Fibroblast of peridontal ligament (primary cell): ENCODE results near the gene BRINP1.

Experiments
- DNase-seq: peaks from one replicate; pipeline ENCODE4 v3.0.0-alpha.2; 2010; ENCODE audit errors: extremely low read depth

BRINP1 gene

DNA sequence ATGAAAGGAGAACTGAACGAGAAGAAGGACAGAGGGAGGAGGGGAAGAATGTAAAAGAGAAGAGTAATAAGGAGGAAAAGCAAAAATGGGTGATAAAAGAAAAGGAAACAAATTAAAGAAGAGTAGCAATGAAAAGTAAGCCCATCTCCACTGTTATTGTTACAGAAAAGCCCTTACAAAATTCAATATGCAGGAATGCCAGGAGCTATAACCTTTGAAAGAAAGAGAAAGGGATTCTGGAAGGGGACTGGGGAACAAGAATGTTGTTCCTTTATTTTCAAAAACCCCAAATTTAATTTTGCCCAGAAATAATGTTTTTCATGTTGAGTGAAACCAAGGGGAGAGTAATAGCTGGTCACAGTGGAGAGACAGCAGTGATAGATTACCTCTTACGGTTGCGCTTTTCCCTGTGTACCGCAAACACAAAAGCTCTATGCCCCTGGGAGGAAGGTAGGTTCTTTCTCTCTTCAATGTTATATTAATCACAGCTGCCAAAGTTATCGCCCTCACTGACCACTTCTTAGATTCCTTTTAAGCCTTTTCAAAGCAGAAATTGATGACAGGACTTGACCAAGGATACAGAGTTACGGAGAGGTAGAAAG lies 86.7 kb downstream of the BRINP1 start:
- DNase-seq = no peak

DNA sequence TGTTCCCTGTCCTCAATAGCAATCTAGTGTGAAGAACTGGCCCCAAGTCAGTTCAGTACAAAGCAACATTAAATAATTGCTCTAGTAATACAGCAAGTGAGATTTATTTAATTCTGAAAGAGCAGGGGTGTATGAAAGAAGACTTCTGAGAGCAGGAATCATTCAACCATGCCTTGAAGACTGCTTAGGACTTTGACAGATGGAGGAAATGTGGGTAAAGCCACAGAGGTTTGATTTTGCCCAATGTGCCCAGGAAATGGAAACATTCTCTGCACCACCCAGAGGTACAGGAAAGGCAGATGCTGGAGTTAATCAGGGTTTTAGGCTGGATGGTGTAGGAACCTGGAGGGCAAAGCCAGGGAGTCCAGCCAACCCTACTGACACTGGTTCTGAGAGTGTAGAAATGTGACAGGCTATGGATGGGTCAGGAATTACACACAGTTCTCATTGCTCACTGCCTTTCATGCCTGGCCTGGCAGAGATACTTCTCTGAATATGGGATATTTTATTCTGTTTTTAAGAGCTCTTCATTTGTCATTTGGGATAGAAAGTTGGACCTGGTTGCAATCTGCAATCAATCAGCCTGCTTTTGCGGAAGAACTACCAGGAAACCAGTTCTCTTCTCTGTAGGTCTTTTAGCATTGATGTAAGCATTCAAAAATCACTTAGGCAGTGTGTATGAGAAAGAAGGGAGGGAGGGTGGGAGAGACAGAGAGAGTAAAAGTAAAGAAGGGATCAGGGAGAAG lies 88.3 kb downstream of the BRINP1 start:
- DNase-seq = no peak

DNA sequence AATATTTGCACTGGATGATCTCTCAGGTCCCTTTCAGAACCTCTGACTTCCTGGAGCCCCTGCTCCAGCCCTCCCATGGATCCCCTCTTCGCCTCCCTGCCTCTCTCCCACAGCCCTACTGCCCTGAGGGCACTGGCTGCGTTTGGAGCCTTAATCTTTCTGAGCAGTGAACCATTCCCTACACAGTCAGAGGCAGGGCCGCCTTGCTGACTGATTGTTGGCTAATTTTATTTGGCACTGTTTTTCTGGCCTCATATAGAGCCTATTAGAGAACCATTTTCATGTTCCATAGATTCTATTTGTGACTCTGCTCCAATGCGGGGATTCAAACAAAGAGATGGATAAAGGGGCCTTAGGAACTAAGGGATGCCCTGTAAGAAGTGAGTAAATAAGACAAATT lies 91.1 kb downstream of the BRINP1 start:
- no peak for DNase-seq

DNA sequence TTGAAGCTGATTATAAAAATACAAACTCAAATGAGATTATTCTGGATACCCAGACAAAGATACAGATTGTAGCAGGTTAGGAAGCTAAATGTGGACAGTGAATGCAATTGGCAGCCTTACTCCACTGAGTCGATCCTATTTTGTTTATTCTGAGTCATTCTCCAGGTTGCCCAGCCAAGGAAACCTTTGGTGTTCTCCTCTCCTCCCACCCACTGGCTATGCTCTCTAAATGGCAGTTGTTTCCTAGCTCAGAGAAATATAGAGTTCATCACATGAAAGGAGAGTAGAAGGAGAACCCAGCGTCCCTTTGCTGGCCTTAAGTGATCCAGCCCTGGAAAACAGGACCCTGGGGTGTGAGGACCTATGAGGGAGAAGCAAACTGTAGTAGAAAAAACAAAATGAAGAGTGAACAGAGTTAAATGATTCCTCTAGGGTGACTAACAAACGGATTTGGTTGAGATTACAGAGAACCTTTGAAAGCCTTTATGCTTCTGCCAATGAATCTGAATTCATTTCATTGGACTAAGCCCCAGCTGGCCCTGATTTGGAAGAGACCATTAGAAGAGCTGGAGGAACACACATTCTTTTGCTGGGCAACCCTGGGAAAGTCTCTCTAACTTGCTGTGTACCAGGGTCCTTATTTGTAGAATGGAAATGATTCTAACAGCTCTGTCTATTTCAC lies 95.1 kb downstream of the BRINP1 start:
- no peak for DNase-seq

DNA sequence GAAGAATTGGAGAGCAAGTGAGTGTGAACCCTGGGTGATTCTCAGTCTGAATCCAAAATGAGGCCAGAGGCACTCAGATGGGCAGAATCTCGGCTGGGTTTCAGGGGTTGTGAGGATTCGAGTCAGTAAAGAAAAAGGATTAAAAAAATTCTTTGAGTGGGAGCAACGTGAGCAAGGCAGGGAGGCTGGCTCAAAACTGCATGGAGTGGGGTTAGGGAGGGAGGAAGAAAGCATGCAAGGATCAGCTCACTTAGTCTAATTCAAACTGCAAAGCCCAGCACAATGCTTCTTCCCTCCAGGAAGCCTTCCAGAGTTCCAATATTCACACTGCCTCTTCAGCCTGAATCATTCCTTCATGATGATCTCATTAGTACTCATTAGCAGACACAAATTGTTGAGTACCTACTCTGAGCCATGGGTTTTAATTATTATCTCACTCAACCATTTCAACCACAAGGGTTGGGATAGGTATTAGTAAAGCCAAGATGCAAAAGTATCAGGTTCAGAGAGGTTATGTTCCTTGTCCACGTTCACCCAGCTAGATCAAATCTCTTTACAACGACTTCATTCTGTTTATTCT lies 95.8 kb downstream of the BRINP1 start:
- DNase-seq = no peak

DNA sequence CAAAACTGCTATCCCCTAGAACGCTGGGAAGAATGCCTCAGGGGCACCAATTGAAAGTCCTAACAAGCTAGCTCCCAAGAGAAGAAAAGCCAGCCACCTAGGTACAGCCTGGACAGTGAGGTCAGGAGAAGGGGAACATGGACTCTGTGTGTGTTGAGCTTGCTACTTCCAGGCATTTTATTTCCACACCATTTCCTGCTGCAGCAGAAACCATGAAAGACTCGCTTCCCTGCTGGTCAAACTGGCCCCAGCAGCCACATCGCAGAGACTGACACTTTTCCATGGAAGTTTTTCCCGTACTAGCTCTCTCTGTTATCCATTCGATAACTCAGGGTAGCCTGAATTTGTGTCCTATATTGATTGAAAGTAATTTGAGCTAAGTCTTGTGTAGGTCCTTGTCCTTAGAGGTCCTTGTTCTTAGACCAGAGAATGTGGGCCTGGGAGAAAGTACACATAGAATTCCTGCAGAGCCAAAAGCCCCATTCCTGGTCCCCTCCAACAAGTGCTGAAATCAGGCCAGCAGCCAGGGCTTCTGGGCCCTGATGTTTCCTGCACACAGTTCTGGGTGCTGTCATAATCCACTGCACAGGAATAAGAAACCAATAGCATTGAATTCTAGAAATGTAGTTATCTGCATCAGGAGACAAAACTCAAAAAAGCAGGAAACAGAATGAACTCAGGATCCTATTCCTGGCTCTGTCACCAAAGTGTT lies 96.6 kb downstream of the BRINP1 start:
- no peak for DNase-seq

DNA sequence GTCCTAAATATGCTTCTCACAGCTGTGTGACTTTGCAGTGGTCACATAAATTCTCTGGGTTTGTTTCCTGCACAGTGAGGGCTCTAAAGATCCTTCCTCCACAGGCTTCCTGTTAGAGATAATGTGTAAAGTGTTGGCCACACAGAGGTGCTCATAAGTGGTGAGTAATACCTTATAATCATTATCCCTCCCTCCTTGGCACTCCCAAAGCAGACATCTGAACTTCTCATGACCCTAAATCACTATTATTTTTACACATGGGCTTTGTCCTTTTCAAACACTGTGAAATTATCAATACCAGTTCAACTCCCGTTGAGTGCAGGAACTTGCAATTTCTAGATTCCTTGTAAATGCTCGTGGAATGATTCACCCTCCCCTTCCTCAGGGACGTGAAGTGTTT lies 100.2 kb downstream of the BRINP1 start:
- no peak for DNase-seq

DNA sequence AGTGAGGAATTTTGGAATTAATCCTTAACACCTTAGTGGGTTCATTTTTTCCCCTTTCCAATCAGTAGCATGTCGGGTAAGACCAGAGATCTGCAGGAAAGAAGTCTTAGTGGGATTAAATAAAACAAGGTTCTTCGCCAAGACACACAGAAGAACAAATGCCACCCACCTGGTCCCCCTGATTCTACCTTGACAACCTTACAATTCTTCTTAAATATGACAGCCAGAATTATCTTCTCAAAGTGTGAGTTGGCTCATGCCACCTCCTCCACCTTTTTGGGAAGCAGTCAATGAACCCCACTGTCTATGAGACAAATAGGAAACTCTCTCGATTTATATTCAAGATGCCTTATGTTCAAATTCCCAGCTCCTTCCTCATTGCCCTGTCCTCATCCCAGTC lies 105.1 kb downstream of the BRINP1 start:
- no peak for DNase-seq

DNA sequence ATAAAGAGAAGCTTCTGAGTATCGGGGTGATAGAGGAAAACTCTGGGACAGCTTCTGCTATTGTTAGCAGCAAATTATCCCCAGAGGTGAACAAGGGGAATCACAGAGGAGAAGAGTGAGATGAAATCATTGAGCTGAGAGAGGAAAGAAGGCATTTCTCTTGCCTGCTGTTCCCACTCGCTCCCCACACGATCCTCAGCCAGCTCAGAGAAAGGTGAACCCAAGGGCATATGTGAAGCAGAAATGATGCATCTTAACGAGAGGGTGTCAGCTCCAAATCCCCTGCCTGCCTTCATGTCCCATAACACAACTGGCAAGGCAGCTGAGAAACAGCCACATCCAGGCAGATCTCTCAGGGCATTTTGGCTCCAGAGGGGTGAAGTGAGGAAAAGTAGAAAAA lies 111.6 kb downstream of the BRINP1 start:
- no peak for DNase-seq

DNA sequence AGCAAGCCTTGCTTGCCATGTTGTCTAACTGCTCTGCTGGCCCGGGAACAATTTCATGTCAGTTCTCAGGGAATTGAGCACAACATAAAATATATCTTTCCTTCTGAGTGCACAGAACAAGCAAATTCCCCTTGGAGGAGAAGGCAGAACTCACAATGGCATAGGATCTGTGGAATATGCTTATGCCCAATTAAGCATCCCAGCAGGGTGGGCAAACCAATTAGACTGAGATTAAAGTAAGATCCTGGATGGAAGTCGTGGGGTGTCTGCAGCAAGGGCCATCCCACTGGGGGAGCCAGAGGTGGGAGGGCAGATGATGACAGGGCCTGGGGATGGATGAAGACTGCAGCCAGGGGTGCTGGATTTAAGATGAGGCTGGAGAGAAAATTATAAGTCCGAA lies 114.1 kb downstream of the BRINP1 start:
- DNase-seq = no peak

DNA sequence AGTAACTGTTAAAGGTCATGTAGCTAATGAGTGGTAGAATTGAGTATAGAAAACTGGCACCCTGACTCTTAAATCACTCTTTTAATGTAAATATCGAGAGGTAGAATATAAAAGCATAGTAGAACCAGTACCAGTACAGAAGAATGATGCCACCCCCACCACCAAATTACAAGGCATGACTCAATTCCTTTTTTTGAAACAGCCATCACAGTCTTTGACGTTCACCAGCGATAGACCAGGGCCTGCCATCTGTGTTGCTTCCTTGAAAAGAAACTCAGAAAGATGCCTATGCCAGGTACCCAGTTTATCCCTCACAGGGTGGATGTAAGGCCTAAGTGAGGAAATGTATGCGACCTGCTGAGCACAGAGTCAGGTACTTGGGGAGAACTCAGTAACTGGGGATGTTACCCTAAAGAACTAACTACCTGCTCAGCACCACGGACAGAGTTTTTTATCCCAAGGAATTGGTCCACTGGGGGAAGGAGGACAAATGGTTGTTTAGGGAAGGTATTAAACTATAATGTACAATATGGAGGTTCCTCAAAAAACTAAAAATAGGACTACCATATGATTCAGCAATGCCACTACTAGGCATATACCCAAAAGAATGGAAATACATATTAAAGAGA lies 116.5 kb downstream of the BRINP1 start:
- no peak for DNase-seq

DNA sequence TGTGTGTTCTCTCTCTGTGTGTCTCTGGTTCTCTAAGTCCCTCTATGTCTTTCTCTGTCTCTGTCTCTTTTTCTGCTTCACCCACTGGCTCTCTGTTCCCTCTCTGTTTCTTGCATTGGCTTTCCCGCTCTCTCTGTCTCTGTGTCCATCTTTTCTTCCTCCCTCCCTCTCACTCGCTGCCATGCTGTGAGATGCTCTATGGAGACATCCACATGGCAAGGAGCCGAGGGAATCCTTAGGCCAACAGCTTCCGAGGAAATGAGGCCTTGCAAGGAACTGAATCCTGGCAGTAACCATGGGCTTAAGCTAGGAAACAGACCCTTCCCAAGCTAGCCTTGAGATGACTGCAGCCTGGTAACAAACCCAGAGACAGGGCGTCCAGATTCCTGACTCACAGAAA lies 117.3 kb downstream of the BRINP1 start:
- DNase-seq = no peak

DNA sequence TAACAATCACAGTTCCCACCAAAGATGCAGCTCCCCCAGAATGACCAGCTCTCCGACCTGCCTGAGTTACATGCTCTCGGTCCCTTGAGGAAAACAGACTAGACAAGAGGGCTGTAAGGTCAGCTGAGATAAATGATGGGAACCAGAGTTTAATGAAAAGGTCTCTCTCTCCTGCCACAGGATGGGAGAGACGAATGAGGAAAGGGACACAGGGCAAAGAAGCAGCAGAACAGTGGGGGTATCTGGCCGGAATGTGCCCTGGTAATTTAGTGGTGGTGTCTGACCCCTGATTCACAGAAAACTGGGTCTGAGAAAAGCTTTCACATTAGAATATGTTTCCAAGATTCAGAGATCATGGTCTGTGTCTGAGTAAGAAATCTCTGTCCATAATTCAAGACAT lies 118.5 kb downstream of the BRINP1 start:
- DNase-seq = no peak

DNA sequence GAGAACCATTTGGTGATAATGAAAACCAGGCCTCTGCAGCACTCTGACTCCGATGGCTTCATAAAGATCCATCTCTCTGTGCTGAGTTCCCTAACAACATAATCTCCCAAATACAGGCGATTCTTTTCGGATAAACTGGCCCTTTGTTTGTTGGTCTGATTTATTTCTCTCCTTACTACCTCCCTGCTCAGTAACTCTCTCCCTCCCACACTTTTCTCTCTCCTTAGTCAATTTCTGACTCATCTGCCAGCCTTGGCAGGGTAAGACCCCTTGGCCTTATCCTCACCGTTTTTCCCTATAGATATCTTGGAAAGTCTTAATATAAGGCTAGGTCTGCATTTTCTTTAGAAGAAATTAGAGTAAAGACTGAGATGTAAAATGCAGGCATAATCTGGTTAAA lies 128.7 kb downstream of the BRINP1 start:
- no peak for DNase-seq

DNA sequence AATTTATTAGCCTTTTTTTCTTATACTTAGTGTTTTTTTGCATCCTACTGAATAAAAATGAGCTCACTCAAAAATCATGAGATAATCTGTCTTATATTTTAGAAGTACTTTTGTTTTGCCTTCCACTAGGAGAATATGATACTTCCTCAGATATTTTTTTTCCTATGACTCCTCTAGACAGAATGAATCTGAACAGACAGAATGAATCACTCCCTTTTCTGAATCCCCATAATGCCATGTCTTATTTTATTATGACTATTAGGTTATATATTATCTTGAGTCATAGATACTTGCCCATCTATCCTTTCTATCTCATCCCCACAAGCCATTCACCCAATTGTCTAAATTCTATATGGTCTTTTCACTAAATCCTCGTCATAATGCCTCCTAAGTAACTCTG lies 134.6 kb downstream of the BRINP1 start:
- DNase-seq = no peak

DNA sequence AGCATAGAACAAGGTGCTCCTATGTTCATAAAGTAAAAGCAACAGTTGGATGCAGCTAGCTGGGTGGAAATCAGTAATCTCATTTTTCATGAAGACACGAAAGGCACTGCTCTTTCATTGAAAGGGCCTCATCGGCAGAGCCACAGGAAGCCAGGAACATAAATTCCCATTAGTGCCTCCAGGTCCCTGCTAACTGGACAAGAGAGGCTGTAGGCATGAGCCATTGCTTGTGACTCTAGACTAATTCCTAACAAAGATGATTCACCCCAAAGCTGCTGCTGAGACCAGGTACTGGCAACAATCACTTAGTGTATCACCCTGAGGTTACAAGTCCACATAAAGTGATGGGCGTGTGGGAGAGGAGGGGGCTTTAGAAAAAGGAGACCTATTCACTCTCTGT lies 141.8 kb downstream of the BRINP1 start:
- DNase-seq = no peak

DNA sequence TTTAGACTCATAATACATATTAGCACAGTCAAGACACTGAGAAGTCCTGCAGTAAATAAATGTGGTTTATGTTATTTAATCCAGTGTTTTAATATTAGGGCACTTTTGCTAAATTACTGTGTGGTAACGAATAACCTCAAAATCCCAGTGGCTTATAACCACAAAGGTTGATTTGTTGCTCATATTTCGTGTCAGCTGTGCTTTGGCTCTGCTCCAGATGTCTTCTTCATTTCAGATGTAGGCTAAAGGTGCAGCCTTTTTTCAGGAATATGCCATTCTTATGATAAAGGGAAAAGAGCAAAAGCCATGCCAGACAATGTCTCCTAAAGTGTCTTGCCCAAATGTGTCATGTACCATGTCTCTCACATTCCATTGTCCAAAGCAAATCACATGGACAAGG lies 144.8 kb downstream of the BRINP1 start:
- no peak for DNase-seq

DNA sequence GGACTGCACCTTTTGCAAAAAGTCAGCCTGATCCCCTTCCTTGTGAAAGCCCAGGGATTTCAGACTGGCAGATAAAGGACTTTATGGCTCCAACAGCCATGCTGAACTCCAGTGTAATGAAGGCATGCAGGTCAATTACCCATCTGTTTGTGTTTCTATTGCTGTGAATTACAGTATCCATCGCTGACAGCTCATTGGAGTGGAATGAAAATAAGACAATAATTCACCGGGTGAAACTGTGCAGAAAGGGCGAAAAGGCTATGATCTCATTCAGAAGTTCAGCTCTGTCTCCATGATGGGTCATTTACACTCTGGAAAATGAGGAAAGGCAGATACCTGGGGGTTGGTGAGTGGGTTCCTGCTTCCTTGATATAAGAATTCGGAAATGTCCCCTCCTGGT lies 148.0 kb downstream of the BRINP1 start:
- no peak for DNase-seq

DNA sequence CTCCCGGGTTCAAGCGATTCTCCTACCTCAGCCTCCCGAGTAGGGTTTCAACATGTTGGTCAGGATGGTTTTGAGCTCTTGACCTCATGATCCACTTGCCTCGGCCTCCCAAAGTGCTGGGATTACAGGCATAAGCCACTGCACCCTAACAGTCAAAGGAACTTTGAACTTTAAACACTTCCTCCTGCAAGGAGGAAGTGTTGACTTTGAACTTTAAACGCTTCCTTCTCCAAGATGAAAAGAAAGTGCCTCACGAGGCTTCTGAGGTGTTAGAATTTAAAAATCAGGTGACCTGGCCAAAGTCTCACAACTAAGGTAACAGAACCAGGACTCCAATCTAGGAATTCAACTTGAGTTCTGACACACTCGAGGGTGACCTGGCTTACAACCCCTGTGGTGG lies 150.9 kb downstream of the BRINP1 start:
- DNase-seq = no peak

DNA sequence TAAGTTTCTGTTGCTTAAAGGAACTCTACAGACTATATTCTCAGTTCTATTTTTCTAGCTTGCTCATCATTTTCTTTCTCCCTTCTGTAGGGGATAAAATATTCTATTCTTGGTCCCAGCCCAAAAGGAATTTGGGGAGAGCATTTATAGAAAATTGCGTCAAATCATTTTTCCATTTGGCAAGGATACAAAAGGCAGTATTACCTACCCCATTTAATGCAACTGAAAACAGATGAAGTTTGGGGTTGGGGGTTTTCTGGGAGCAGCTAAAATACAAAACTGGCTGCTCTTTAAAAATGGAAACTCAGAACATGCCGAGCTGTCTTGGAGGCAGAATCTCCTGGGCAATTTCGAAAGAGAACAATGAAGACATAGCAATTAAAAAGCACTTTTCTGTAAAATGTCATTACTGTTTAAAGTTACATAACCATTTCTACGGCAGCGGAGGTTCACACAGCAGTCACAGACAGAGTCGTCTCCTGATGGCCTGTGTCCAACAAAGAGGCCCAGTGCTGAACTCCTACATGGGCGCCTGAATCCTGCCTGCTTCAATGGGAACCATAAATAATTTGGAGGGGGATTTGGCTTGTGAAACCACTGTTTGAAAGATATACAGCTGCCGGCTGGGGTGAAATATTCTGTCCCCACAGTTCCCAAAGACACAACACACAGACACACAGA lies 152.4 kb downstream of the BRINP1 start:
- no peak for DNase-seq

DNA sequence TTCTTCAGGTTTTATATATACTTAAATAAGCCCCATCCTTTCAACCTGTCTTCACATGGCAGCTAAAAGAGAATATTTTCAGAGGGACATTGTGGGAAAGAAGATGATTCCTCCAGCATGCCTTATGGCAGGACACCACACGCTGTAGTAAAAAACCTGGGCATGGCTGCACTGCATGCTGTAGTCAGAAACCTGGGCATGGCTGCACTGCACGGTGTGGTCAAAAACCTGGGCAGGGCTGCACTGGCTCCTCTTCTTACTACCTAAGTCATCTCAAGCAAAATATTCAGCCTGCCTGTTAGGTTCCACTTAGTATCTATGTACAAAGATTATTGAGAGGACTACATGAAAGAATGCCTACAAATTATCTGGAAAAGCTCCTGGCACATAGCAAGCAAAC lies 153.6 kb downstream of the BRINP1 start:
- no peak for DNase-seq
